NCI-H187 treated with DMSO at 0.1 percent for 48 hours (cell line): Measurements from ENCODE around the gene KCNMA1.

Experiments used
- DNase-seq: peaks from one replicate; lab custom pipeline; 2025; lab: John Stamatoyannopoulos, UW

Gene KCNMA1

GRCh38 chr10:77180794-77181193, 456.8 kb downstream of the KCNMA1 start:
- no peak for DNase-seq

GRCh38 chr10:77180104-77180503, 457.5 kb downstream of the KCNMA1 start:
- no peak for DNase-seq

- no peak for DNase-seq
These were observed 458.5 kb downstream of the KCNMA1 start for GRCh38 chr10:77179015-77179695.

GRCh38 chr10:77177589-77177988, 460.0 kb downstream of the KCNMA1 start:
- DNase-seq, result no peak

DNA sequence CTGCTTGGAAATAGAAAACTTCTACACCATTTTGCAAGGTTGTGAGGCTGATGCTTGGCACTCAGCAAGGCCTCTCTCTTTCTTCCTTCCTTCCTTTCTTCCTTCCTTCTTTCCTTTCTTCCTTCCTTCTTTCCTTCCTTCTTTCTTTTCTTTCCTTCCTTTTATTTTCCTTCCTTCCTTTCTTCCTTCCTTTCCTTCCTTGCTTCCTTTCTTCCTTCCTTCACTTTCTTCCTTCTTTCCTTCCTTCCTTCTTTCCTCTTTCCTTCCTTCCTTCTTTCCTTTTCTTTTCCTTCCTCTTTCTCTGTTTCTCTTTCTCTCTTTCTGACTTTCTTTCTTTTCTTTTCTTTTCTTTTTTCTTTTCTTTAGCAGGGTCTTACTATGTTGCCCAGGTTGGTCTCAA, 460.4 kb downstream of the KCNMA1 start:
- no peak for DNase-seq

DNA sequence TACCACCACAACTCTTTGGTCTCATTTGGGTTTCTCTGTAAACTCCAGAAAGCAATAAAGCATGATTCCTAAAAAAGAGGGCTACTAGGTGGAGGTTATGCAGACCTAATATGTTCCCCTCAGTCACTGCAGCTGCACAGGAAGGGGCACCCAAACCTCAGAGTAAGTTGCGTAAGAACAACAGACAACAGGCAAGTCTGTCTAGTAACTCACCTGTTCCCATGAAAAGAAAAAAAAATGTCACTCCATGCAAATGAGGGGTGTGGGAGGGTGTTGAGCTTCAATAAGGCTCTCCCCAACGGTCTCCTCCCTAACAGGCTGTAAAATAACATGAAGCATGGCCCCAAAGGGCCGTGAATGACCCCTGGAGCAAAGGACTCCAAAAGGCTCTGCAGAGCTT, 461.4 kb downstream of the KCNMA1 start:
- no peak for DNase-seq

GRCh38 chr10:77175631-77176222, 461.9 kb downstream of the KCNMA1 start:
- DNase-seq, result no peak

GRCh38 chr10:77173615-77174461, 463.8 kb downstream of the KCNMA1 start:
- no peak for DNase-seq

GRCh38 chr10:77172086-77172485, 465.5 kb downstream of the KCNMA1 start:
- DNase-seq, result no peak

DNA sequence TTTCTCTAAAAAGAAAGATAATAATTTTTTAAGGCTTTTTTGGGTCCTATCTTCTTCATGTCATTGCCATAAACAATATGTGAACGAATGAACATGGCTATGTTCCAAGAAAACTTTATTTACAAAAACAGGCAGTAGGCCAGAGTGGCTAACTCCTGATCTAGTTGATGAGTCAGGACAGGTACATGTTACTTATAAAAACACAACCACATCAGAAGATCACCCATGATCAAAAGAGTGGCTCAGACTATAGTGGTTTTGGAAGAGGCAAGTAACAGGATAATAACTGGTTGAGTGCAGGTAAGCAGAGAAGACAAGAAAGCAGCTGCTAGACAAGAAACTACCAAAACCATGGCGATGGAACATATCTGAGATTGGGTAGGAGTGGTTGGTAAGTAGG, 468.7 kb downstream of the KCNMA1 start:
- DNase-seq, result no peak

DNA sequence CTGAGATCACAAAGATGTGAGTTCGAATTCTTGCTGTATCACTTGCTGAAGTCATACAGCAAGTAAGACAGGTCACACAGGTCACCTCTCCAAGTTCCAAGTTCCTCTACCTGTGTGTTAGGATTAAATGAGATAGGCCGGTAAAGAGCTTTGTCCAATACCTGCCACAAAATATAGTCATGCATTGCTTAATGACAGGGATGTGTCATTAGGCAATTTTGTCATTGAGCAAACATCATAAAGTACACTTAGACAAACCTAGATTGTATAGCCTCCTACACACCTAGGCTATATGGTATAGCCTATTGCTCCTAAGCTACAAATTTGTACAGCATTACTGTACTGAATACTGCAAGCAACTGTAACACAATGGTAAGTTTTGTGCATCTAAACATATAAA, 469.4 kb downstream of the KCNMA1 start:
- no peak for DNase-seq

DNA sequence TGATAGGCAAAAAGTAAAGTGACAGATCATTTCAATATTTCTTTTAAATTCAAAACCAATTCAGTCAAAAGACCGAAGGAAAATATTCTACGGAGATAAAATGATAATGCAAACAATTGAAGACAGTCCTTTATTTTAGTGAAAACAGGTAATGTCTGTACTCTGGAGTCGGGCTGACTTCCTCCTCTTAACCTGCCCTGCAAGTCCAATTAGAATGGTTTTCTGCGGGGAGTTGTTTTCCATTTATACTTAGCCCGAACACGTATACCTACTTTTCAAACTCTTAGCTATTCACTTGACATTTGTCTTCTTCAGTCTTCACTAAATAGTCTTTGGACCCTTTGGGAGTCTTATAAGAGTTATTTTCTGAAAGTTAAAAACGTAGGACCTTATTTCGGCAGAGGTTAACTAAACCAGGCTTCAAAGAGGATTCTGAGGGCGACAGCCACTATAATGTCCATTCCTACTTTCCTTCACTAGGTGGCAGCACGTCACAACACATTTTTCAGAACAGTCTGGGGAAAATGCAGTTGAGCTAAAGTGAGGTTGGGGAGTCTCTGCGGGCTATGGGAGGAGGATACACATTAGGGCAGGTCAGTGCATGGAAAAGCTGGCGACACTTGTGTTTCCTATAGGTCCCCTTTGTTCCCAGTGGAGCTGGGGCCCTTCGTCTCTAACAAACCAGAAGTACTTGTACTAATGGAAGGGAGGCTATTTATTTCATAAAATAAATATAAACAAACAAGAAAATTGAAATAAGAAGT, 472.0 kb downstream of the KCNMA1 start:
- peak; percentile 11 for DNase-seq

- DNase-seq, result no peak
These were observed 472.8 kb downstream of the KCNMA1 start for GRCh38 chr10:77164616-77165311.

DNA sequence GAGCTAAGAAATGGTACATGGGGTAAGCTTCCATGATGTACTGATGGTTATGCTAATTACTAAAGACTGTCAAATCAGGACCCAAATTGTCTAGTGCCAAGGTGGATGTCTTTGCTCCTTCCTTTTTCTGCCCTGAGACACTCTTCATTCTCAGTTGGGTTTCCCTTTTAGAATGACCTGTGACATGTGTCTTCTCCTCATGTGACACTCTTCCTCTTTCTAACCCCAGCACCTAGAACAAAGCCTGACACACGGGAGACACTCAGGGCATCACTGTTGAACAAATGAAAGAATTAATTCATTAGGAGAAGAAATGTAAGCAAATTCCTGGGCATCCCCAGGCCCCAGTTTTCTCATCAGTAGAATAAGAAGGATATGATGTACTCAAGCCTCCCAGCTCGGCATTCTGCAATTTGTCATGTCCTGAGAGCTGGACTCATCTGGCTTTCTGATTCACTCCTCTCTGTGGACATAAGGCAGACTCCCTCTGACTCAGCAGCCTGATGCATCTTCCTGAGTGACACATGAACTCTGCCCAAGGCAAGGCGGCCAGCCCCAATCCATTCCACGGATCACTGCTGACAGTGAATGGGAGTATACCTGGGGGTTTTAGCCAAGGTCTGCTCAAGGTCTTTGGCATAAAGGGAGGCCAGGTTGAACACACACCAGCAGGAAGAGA, 473.8 kb downstream of the KCNMA1 start:
- DNase-seq, result no peak

- DNase-seq, result no peak
These were observed 474.9 kb downstream of the KCNMA1 start for GRCh38 chr10:77162697-77163096.

DNA sequence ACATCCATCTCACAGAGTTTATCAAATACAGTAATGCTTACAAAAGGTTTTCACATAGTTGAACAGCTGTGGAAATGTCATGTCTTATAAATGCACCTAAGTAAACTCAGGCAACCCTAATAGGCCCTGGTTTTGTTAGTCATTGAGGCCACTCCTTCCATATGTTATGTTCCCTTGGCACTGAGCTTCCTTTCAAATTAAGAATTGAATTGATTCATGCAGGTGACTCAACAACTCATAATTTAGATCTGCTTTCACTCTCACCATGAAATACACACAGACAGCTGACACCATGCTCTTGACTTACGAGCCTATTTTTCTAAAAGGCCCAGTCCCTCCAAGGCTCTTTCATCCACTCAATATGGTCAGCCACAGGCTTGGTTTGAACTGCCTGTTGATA, 476.9 kb downstream of the KCNMA1 start:
- peak; percentile 62 for DNase-seq

- no peak for DNase-seq
These were observed 478.0 kb downstream of the KCNMA1 start for GRCh38 chr10:77159538-77160110.

GRCh38 chr10:77158666-77159065, 478.9 kb downstream of the KCNMA1 start:
- DNase-seq, result no peak

DNA sequence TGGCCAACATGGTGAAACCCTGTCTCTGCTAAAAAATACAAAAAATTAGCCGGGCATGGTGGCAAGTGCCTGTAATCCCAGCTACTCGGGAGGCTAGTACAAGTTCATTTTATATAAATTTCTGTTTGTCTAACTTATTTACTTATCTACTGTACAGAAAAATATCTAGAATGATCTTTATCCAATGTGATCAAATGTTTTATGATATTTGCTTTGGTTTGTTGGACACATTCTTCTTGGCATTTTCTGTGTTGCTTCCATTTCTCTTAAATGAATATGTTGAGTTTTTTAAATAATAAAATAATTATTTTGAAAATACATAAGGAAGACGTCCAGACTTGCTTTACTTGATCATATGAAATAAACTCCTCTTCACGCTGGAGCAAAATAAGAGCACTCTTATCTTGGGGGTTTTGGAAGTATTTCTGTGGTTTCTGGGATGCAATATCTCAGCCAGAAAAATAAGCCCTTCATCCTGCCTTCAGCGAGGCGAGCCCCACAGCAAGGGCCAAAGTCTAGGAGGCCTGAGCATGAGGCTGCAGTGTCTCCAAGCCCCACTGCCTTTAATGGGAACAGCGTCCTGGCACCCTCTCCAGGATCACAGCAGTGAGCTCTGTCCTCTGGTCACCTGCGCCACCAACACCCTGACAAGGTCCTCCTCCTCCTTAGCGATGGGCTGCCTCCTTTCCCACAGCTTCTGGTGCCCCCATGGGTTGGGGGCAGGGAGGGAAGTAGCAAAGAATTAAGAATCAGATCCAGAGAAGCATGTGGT, 480.2 kb downstream of the KCNMA1 start:
- DNase-seq, result no peak

GRCh38 chr10:77156406-77156879, 481.2 kb downstream of the KCNMA1 start:
- no peak for DNase-seq
